Measurements from ENCODE around the gene USH1G. TPM values are rescaled to one million over a fixed set of nuclear protein-coding genes. Genes with fewer than 3 reads are reported as not detected.
A peak's percentile ranks its signal among the peaks of the same experiment; 100 is the strongest.

The USH1G gene
- total RNA-seq, 2 experiments from 2014 or later: not detected

DNA sequence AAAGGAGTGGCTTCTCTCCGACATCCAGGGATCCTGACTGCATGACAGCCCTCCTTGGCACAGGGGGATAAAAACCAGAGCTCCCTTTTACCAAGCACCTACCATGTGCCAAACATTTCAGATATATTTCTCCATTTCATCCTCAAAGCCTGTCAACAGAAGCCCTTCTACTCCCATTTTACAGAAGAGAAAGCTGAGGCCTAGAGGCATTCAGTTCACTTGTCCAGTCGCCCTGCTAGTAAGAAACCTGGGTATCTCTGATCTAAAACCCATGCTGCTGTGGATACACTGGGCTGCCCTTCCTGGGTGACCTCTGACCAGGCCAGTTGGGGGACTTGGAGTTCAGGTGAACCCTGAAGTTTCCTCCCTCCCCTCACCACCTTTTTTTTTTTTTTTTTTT lies 44.4 kb downstream of the USH1G start:
- Mint-ChIP-seq H3K36me3 (ENCODE audit: low read depth) (no peaks in the 10 kb centered on the region), H3K4me3 (no peak overlapping the region), H3K9me3 (ENCODE audit: low read depth) (no peaks in the 10 kb centered on the region), H3K27me3 (no peaks in the 10 kb centered on the region), H3K27ac (no peak overlapping the region), H3K4me1 (peaks cover 10% of the 10 kb centered on the region)
- intact Hi-C loops (cut with DNase I, micrococcal nuclease): no loop called here
- DNase-seq (no peak), ATAC-seq (no peak)
- ChIA-PET POLR2A (no interaction called here), CTCF (no interaction called here)

DNA sequence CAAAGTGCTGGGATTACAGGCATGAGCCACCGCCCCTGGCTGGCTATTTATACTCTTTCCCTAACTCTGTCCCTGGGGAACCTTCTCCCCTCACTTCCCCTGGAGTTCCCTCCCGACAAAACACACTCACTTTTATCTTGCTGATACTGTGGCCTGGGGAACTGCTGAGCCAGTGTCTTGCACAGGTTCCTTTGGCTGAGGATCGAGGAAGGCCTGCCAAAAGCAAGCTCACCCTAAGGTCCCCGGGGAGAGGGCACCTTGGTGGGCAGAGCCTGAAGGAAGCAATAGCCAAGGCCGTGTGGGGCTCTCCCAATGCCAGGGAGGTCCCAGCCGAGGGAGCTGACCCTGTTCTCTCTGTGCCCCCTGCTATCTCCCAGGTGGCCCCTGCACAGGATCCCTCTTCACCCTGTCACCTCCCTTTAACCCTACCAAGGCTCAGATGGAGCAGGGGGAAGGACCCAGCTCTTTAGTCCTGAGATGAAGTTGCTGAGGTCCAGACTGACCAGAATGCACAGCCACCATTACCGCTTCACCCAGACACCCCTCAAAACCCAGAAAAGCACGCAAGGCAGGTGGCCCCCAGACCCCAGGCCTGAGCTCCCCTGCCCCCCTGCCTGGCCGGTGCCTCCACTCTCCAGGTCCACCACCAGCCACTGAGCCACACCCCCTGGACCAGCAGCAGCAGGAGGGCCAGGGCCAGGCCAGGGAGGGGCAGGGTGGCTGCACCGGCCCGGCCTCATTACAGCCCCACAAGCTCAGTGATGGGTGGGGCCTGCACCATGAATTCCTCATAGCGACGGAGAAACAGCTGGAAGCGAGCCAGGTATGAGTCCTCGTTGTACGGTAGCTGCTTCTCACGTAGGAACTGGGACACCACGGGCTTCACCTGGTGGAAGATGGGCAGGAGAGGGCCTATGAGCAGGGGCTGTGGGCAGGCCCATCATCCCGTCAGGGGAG lies 45.2 kb downstream of the USH1G start:
- Mint-ChIP-seq H3K4me1 (peaks cover 11% of the 10 kb centered on the region), H3K9me3 (ENCODE audit: low read depth) (no peaks in the 10 kb centered on the region), H3K4me3 (no peak overlapping the region), H3K27ac (no peak overlapping the region), H3K36me3 (ENCODE audit: low read depth) (no peaks in the 10 kb centered on the region), H3K27me3 (no peaks in the 10 kb centered on the region)
- POLR2A ChIA-PET: no interaction called here
- intact Hi-C loops (cut with DNase I, micrococcal nuclease): no loop called here
- DNase-seq: no peak
- no peak for ATAC-seq
- CTCF ChIA-PET: interaction anchor here (7.6 kb wide), 1 partner anchor 16 kb away, joined by 76 read pairs; the partner anchor contains the start of gene GRIN2C

DNA sequence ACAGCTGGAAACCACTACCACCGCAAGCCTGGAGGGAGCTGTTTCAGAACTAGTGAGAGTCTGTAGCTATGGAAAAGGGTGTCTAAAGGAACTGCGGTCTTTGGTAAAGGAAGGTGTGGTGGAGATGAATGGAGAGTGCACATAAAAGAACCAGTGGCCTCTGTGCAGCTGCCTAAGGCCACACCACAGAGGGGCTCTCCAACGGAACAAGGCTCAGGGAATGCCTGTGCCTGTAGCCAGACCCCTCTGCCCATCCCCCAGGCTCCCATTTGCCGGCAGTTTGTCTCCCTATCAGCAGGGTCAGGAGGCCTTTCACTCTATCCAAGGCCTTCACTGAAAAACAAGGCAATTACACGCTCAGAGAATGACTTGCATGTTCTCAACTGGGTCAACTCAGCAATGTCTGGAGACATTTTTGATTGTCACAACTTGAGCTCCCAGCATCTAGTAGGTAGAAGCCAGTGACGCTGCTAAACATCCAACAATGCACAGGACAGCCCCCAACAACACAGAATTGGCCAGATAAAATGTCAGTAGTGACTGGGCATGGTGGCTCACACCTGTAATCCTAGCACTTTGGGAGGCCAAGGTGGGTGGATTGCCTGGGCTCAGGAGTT lies 47.0 kb downstream of the USH1G start:
- no peak for DNase-seq
- Mint-ChIP-seq H3K27ac (peak overlapping the region; percentile 28), H3K27me3 (no peaks in the 10 kb centered on the region), H3K4me1 (peaks cover 22% of the 10 kb centered on the region), H3K36me3 (ENCODE audit: low read depth) (no peaks in the 10 kb centered on the region), H3K9me3 (ENCODE audit: low read depth) (no peaks in the 10 kb centered on the region), H3K4me3 (no peak overlapping the region)
- CTCF ChIA-PET: interaction anchor here (2.0 to 7.6 kb wide), 2 partner anchors 14 to 82 kb away, joined by 4 to 76 read pairs; partner anchors contain the start of gene GRIN2C
- ATAC-seq: no peak
- POLR2A ChIA-PET: no interaction called here
- intact Hi-C loops (cut with DNase I, micrococcal nuclease): no loop called here

DNA sequence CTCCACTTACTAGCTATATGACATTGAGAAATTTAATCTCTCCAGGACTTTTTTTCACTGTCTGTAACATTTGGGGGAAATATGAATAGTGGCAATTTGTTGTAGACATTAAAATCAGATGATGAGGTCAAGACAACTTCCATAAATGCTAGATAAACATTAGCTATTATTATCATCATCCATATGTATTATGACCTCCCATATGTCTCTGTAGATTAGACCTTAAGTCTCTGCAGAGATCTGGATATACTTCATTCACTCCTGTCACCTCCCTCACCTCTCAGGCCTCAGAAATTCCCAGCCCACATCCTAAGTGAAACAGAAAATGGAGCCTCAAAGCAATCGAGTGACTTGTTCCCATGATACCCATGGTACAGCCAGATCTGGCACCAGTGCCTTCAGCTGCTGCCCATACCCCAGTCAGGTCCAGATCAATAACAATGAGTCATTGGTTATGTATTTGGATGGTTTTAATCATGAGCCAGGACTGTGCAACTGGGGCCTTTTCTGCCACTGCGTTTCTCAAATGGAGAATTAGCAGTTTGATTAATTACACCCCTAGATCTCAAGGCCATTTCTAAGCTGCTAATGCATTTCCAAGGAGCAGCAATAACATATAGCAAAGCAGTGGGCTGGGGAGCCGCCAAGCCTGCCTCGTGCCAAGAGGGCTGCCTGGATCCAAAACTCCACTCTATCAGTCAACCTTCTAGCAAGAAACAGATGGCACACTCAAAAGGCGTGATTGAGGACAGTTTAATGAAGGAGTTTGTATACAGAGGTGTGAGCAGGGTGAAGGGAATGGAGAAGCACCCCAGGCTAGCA lies 47.7 kb downstream of the USH1G start:
- Mint-ChIP-seq H3K4me3 (no peak overlapping the region), H3K27ac (peak overlapping the region; percentile 28)

DNA sequence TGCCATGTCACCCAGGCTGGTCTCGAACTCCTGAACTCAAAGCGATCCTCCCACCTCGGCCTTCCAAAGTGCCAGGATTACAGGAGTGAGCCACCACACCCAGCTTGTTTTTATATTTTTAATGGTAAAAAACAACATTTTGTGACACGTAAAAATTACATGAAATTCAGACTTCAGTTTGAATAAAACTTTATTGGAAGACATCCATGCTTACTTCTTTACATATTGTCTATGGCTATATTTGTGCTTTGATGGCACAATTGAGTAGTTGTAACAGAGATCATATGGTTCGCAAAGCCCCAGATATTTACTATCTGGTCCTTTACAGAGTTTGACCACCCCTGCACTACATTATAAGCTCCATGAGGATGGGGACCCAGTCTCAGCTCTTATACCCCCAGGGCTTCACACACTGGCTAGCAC lies 48.4 kb downstream of the USH1G start:
- Mint-ChIP-seq H3K9me3 (ENCODE audit: low read depth) (no peaks in the 10 kb centered on the region), H3K36me3 (ENCODE audit: low read depth) (no peaks in the 10 kb centered on the region), H3K4me1 (peaks cover 22% of the 10 kb centered on the region), H3K4me3 (no peak overlapping the region), H3K27ac (no peak overlapping the region), H3K27me3 (no peaks in the 10 kb centered on the region)
- no peak for DNase-seq
- intact Hi-C loops (cut with DNase I, micrococcal nuclease): loop anchor here in 1 of 2 experiments (5.0 kb wide), 3 partner anchors 672 to 1562 kb away; partner anchors contain the start of genes CDC42EP4, RPL38 and UNK
- ATAC-seq: no peak
- POLR2A ChIA-PET: interaction anchor here (0.6 to 1.0 kb wide), 2 partner anchors 31 to 329 kb away, joined by 3 to 5 read pairs; no protein-coding TSS in a partner anchor
- CTCF ChIA-PET: interaction anchor here (0.6 to 7.6 kb wide), 7 partner anchors 12 to 272 kb away, joined by 3 to 76 read pairs (median 4); partner anchors contain the start of genes GRIN2C and MRPL58

More for the DNA sequence above, 47.7 kb downstream of the USH1G start:
- Mint-ChIP-seq H3K27me3 (no peaks in the 10 kb centered on the region), H3K36me3 (ENCODE audit: low read depth) (no peaks in the 10 kb centered on the region), H3K4me1 (peaks cover 22% of the 10 kb centered on the region), H3K9me3 (ENCODE audit: low read depth) (no peaks in the 10 kb centered on the region)
- intact Hi-C loops (cut with DNase I, micrococcal nuclease): no loop called here
- no peak for ATAC-seq
- ChIA-PET POLR2A (interaction anchor here (1.0 kb wide), 1 partner anchor 328 kb away, joined by 3 read pairs; no protein-coding TSS in a partner anchor), CTCF (interaction anchor here (0.6 to 7.6 kb wide), 6 partner anchors 13 to 273 kb away, joined by 3 to 76 read pairs (median 4); partner anchors contain the start of genes GRIN2C and MRPL58)
- no peak for DNase-seq

DNA sequence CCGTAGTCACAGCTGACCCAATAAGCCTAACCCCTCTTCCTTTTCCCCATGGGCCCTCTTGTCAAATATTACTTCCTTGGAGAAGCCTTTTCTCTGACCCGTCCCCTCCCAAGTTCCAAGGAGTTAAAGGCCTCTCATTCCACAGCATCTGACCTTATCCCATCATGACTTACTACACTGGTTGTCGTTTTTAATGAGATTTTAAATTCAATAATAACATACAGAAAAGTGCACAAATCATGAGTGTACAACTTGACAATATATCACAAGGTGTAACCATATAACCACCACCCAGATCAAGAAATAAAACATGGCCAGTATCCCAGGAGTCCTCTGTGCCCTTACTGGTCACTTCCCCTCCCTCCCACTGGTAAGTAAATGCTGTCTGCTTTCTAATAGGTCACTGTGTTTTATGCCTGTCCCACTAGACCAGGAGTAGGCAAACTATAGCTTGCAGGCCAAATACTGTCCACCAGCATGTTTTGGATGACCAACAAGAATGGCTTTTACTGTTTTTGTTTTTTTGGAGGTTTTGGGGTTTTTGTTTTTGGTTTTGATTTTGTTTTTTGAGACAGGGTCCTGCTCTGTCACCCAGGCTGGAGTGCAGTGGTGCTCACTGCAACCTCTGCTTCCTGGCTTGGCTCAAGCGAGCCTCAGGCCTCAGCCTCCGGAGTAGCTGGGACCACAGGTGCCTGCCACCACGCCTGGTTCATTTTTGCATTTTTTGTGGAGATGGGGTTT lies 49.0 kb downstream of the USH1G start:
- Mint-ChIP-seq H3K4me1 (peaks cover 22% of the 10 kb centered on the region), H3K4me3 (peak overlapping the region; percentile 88), H3K36me3 (ENCODE audit: low read depth) (no peaks in the 10 kb centered on the region), H3K27me3 (no peaks in the 10 kb centered on the region), H3K9me3 (ENCODE audit: low read depth) (no peaks in the 10 kb centered on the region), H3K27ac (peak overlapping the region; percentile 98)
- no peak for ATAC-seq
- intact Hi-C loops (cut with DNase I, micrococcal nuclease): loop anchor here (1.0 to 5.0 kb wide), 19 partner anchors 22 to 1562 kb away; partner anchors contain the start of genes NHERF1 (in 2 of the 2), ATP5PD (in 1 of the 2), CDC42EP4 (in 1 of the 2) and CDR2L (in 1 of the 2)
- no peak for DNase-seq
- POLR2A ChIA-PET: interaction anchor here (0.6 to 1.7 kb wide), 5 partner anchors 12 to 128 kb away, joined by 3 to 11 read pairs (median 7); no protein-coding TSS in a partner anchor
- CTCF ChIA-PET: interaction anchor here (0.7 to 7.6 kb wide), 13 partner anchors 12 to 327 kb away, joined by 3 to 76 read pairs (median 4); partner anchors contain the start of genes GRIN2C and MRPL58

DNA sequence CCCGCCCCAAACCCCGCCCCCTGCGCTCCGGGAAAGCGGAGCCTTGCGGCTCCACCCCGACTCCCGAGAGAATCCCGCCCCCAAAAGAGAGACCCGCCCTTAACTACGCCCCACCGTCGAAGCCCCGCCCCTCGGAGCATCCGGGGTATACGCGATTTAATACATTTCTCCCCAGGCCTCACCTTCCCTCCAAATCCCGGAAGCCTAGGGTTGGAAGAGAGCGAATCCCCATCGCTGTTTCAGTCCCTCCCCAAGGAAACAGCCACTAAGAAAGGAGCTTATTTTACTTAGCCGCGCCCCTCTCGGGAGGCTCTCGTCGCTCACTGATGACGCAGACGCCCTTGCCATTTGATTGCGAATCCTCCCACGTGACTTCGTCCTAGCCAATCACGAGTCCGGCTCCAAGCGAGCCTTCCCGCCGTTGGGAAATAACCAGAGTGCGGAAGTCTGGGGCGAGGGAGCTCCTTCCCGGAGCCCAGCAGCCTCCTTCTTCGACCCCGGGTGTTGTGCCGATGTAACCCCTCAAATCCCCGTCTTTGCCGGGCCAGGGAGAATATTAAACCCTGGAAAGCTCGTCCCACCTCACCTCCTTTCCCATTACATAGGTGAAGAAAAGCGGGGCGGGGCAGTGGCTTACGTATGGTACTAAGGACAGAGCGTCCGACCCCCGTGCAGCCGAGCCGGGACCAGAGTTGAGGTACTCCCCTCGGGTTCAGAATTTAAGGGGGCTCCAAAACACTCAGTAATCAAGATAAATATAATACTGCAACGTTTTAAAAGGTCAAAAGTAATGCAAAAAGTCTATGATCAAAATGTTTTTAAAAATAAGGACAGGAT lies 49.8 kb downstream of the USH1G start:
- H3K27ac Mint-ChIP-seq: peak overlapping the region; percentile 98

DNA sequence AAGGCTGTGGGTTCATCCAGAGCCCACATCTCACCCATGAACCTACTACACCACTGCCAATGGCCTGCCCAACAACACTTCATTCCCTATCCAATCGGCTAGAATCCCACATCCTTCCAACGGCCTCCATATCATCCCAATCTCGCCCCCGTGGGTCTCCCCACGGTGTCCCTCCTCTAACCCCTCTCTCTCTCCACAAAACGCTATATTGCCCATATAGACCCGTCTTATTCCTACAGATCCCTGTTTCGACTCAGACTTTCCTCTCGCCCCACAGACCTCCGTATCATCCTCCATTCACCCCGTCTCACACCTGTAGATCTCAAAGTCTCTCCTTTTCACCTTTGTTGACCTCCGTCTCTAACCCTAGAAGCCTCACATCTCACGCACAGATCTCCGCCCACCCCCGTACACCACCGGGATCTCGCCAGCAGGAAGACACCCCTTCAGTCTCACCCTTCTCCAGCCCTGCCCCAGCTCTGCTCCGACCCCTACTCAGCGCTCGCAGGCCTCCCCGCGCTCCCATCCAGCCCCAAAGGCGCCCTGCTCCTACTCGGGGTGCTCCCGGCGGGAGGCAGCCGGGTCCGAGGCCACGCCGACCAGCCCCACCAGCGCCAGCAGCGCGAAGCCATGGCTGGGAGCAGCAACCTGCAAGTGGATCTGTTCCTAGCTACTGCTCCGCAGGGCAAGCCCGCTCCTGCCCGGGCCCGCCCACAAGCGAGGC lies 50.6 kb downstream of the USH1G start, which contains the start of gene FDXR:
Gene FDXR, minus strand, starts transcription at position 682 of the 724 bp plus-strand sequence. Its CDS starts 50 bp downstream, at position 632.
- peak within 1 kb of the TSS; percentile 98 for H3K27ac Mint-ChIP-seq
- H3K27me3 Mint-ChIP-seq: no peaks in the 10 kb centered on the region
- intact Hi-C loops (cut with DNase I, micrococcal nuclease): loop anchor here (1.0 to 5.0 kb wide), 19 partner anchors 20 to 1560 kb away; partner anchors contain the start of genes NHERF1 (in 2 of the 2), ATP5PD (in 1 of the 2), CDC42EP4 (in 1 of the 2) and CDR2L (in 1 of the 2)
- H3K4me1 Mint-ChIP-seq: peaks cover 22% of the 10 kb centered on the region
- H3K4me3 Mint-ChIP-seq: peak within 1 kb of the TSS; percentile 88
- H3K36me3 Mint-ChIP-seq (ENCODE audit: low read depth): no peaks in the 10 kb centered on the region
- DNase-seq (no peak), ATAC-seq (peak; percentile 4)
- H3K9me3 Mint-ChIP-seq (ENCODE audit: low read depth): no peaks in the 10 kb centered on the region
- POLR2A ChIA-PET: interaction anchor here (0.5 to 1.7 kb wide), 10 partner anchors 11 to 242 kb away, joined by 3 to 11 read pairs (median 4); partner anchors contain the start of genes CDR2L and HID1
- CTCF ChIA-PET: interaction anchor here (0.6 to 7.6 kb wide), 24 partner anchors 8 to 533 kb away, joined by 3 to 76 read pairs (median 4); partner anchors contain the start of genes GRIN2C and SLC25A19

More for the DNA sequence above, 49.8 kb downstream of the USH1G start:
- ATAC-seq (peak; percentile 97), DNase-seq (peak; percentile 100)
- Mint-ChIP-seq H3K27me3 (no peaks in the 10 kb centered on the region), H3K4me3 (peak overlapping the region; percentile 88), H3K4me1 (peaks cover 22% of the 10 kb centered on the region), H3K36me3 (ENCODE audit: low read depth) (no peaks in the 10 kb centered on the region), H3K9me3 (ENCODE audit: low read depth) (no peaks in the 10 kb centered on the region)
- ChIA-PET POLR2A (interaction anchor here (0.5 to 1.7 kb wide), 12 partner anchors 11 to 1688 kb away, joined by 3 to 11 read pairs (median 4); partner anchors contain the start of genes CDR2L and HID1), CTCF (interaction anchor here (0.6 to 7.6 kb wide), 19 partner anchors 11 to 501 kb away, joined by 3 to 76 read pairs (median 4); partner anchors contain the start of genes GRIN2C and SLC25A19)
- intact Hi-C loops (cut with DNase I, micrococcal nuclease): loop anchor here (1.0 to 5.0 kb wide), 19 partner anchors 21 to 1561 kb away; partner anchors contain the start of genes NHERF1 (in 2 of the 2), ATP5PD (in 1 of the 2), CDC42EP4 (in 1 of the 2) and CDR2L (in 1 of the 2)
